ENCODE measurements around the gene SLC38A10. TPM values are rescaled to one million over a fixed set of nuclear protein-coding genes. Genes with fewer than 3 reads are reported as not detected.

Gene SLC38A10
- total RNA-seq, 1 experiment from 2014 or later, result 109 TPM

DNA sequence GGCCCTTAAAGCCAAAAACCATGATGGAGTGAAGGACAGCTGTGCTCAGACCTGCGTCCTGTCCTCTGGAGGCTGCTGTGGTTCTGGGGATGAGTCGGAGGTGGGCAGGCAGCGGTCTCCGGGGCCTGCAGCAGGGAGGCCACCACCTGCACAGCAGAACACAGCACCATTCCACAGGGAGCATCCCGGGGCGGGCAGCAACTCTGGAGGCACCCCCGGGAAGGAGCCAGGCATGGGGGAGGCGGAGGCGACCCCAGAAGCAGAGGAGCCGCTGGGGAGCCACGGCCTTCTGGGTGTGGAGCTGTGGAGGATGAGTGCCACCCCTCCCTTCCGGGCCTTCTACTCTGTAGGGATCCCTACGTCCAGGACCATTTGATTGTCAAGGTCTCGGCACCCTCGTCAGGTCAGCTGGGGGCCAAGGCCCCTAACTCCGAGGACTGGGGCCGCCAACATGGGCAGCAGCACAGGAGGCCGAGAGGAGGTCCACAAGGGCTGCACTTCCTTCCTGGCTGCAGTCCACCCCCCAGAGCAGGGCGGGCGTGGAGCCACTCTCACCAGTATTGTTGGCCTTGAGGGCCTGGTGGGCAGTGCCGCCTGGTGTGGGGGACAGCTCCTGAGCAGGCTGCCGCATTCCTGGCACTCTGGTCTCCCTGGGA, 96.2 kb downstream of the SLC38A10 start:
- H3K27ac ChIP-seq (ENCODE audit: low read depth, low read length), result no peak overlapping the region
- CTCF ChIA-PET, result interaction anchor here (1.1 kb wide), 1 partner anchor 24 kb away, joined by 3 read pairs; no protein-coding TSS in a partner anchor
- peaks cover 3 to 8% of the 10 kb centered on the region in 2 experiments for H3K36me3 ChIP-seq (ENCODE audit: control insufficient read depth in 1 of 2, insufficient read depth in 2 of 2, low read length in 2 of 2)
- no peak overlapping the region for H2AFZ ChIP-seq (ENCODE audit: low read depth, low read length, poor library complexity, severe bottlenecking)
- no peak overlapping the region for H3K4me2 ChIP-seq (ENCODE audit: low read length)
- no peaks in the 10 kb centered on the region for H3K27me3 ChIP-seq (ENCODE audit: insufficient read depth, low read length)
- ATAC-seq (no peak), DNase-seq (ENCODE audit: low read depth, low spot score) (no peak)
- no peaks in the 10 kb centered on the region for H3K9me2 ChIP-seq (ENCODE audit: insufficient read depth)
- no TSS peak for BruUV-seq (replicated peaks)
- H3K9me3 ChIP-seq (ENCODE audit: control insufficient read depth in 1 of 2, insufficient read depth in 1 of 2, low read depth in 1 of 2, low read length in 2 of 2), result no peaks in the 10 kb centered on the region
- peaks cover 0 to 8% of the 10 kb centered on the region in 2 experiments; a peak in 1 of 4 replicates for H3K4me1 ChIP-seq (ENCODE audit: control insufficient read depth in 1 of 2, insufficient read depth in 2 of 2, low read length in 2 of 2)
- POLR2A ChIA-PET, result no interaction called here
- RAD21 ChIA-PET (ENCODE audit: low non-redundant PET in 1 of 2, low total read pairs in 2 of 2, uncharacterized antibody in 2 of 2, unreplicated experiment in 2 of 2), result no interaction called here
- H4K20me1 ChIP-seq (ENCODE audit: insufficient read depth), result no peaks in the 10 kb centered on the region
- H3K4me3 ChIP-seq (replicated peaks in 1 of 2; ENCODE audit: low read depth in 1 of 2, low read length in 2 of 2), result no peak overlapping the region
- H3K9ac ChIP-seq (ENCODE audit: low read length), result no peak overlapping the region
- no peak for TF ChIP-seq POLR2A (IDR thresholded peaks at IDR 0.05; ENCODE audit: borderline replicate concordance, extremely low read depth, insufficient read depth, insufficient read length)
- TF ChIP-seq, protein P1, sequence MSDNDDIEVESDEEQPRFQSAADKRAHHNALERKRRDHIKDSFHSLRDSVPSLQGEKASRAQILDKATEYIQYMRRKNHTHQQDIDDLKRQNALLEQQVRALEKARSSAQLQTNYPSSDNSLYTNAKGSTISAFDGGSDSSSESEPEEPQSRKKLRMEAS (IDR thresholded peaks at IDR 0.05), result no peak
- no peak for TF ChIP-seq YY1 (IDR thresholded peaks at IDR 0.05; ENCODE audit: extremely low read depth, insufficient replicate concordance, low read depth, low read length)
- TF ChIP-seq CEBPB (IDR thresholded peaks at IDR 0.05; ENCODE audit: low read depth), result no peak
- TF ChIP-seq POLR2AphosphoS5 (IDR thresholded peaks at IDR 0.05; ENCODE audit: low read depth, low read length), result no peak
- TF ChIP-seq, protein P2, sequence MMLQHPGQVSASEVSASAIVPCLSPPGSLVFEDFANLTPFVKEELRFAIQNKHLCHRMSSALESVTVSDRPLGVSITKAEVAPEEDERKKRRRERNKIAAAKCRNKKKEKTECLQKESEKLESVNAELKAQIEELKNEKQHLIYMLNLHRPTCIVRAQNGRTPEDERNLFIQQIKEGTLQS (IDR thresholded peaks at IDR 0.05), result no peak
- no peak for TF ChIP-seq RAD21 (IDR thresholded peaks at IDR 0.05; ENCODE audit: low read depth)
- TF ChIP-seq SIN3A (IDR thresholded peaks at IDR 0.05; ENCODE audit: low read depth), result no peak
- no peak for TF ChIP-seq FOSL1 (IDR thresholded peaks at IDR 0.05; ENCODE audit: low read depth)
- no peak for TF ChIP-seq CBX3 (IDR thresholded peaks at IDR 0.05; ENCODE audit: low read depth)
- no peak for TF ChIP-seq EZH2 (IDR thresholded peaks at IDR 0.05)
- TF ChIP-seq EZH2phosphoT487 (IDR thresholded peaks at IDR 0.05; ENCODE audit: borderline replicate concordance), result no peak
- TF ChIP-seq ZNF274 (IDR thresholded peaks at IDR 0.05; ENCODE audit: low read depth, low read length), result no peak
- TF ChIP-seq SP1 (IDR thresholded peaks at IDR 0.05; ENCODE audit: low read depth), result no peak
- no peak for TF ChIP-seq TCF7L2 (IDR thresholded peaks at IDR 0.05; ENCODE audit: borderline replicate concordance, extremely low read depth, insufficient read depth, insufficient read length)
- TF ChIP-seq, protein P3, sequence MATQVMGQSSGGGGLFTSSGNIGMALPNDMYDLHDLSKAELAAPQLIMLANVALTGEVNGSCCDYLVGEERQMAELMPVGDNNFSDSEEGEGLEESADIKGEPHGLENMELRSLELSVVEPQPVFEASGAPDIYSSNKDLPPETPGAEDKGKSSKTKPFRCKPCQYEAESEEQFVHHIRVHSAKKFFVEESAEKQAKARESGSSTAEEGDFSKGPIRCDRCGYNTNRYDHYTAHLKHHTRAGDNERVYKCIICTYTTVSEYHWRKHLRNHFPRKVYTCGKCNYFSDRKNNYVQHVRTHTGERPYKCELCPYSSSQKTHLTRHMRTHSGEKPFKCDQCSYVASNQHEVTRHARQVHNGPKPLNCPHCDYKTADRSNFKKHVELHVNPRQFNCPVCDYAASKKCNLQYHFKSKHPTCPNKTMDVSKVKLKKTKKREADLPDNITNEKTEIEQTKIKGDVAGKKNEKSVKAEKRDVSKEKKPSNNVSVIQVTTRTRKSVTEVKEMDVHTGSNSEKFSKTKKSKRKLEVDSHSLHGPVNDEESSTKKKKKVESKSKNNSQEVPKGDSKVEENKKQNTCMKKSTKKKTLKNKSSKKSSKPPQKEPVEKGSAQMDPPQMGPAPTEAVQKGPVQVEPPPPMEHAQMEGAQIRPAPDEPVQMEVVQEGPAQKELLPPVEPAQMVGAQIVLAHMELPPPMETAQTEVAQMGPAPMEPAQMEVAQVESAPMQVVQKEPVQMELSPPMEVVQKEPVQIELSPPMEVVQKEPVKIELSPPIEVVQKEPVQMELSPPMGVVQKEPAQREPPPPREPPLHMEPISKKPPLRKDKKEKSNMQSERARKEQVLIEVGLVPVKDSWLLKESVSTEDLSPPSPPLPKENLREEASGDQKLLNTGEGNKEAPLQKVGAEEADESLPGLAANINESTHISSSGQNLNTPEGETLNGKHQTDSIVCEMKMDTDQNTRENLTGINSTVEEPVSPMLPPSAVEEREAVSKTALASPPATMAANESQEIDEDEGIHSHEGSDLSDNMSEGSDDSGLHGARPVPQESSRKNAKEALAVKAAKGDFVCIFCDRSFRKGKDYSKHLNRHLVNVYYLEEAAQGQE (IDR thresholded peaks at IDR 0.05; ENCODE audit: low read depth), result no peak
- TF ChIP-seq, protein P4, sequence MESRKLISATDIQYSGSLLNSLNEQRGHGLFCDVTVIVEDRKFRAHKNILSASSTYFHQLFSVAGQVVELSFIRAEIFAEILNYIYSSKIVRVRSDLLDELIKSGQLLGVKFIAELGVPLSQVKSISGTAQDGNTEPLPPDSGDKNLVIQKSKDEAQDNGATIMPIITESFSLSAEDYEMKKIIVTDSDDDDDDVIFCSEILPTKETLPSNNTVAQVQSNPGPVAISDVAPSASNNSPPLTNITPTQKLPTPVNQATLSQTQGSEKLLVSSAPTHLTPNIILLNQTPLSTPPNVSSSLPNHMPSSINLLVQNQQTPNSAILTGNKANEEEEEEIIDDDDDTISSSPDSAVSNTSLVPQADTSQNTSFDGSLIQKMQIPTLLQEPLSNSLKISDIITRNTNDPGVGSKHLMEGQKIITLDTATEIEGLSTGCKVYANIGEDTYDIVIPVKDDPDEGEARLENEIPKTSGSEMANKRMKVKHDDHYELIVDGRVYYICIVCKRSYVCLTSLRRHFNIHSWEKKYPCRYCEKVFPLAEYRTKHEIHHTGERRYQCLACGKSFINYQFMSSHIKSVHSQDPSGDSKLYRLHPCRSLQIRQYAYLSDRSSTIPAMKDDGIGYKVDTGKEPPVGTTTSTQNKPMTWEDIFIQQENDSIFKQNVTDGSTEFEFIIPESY (IDR thresholded peaks at IDR 0.05; ENCODE audit: extremely low read depth, insufficient replicate concordance, low read length), result no peak
- TF ChIP-seq ZFX (IDR thresholded peaks at IDR 0.05), result no peak
- intact Hi-C loops (cut with micrococcal nuclease), result no loop called here
- H3K79me2 ChIP-seq (ENCODE audit: insufficient read depth, low read length), result no peaks in the 10 kb centered on the region
